GM21717 (cell line): Measurements from ENCODE around the gene ADD2.
"Not testable (repeated sequence)": the region's sequence is repeated elsewhere in the genome, so short reads cannot be mapped to it uniquely, and the experiment has no call there.

Experiments used
- ATAC-seq: cut with Tn5 transposase; IDR thresholded peaks from one replicate; pipeline ENCODE4 v1.9.1; 2021; ENCODE audit warnings: mild to moderate bottlenecking, moderate library complexity; ENCODE audit not compliant: unreplicated experiment

Gene ADD2

DNA sequence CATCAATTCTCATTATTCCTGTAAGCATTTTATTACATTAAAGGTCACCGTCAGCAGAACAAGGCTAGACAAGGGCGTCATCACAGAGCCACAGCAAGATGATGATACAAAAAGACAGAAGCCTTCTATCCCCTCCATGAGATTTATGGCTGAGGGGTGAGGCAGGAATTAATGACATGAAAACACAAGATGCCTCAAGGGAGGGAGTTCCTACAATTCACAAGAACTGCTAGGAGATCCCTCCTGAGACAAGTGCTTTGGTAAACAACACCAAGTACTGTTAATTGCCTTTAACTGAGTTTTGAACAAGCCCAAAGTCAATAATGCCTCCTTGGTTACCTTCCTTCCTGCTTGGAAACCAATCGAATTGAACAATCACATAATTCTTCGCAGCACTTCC is 14.1 kb downstream of the ADD2 start:
- no peak for ATAC-seq

- ATAC-seq: no peak
Observed at GRCh38 chr2:70753031-70753430, 15.0 kb downstream of the ADD2 start.

DNA sequence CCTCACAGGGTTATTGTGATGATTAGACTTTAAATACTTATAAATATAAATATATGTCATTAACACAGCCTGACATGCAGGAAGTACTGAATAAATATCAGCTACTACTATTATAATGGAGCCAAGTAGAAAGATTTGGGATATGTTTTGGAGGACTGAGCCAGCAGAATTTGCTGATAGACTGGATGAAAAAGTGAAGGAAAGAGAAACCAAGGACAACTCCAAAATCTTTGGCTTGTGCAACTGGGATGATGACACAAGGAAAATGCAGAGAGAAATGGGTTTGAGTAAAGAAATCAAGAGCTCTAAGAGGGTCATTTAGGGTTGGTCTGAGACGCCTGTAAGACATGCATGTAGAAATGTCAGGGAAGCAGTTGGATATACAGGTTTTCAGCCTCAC is 15.6 kb downstream of the ADD2 start:
- no peak for ATAC-seq

GRCh38 chr2:70751881-70752280 is 16.1 kb downstream of the ADD2 start:
- ATAC-seq: no peak

- ATAC-seq: no peak
Observed at GRCh38 chr2:70750320-70750719, 17.7 kb downstream of the ADD2 start.

- ATAC-seq: no peak
Observed at GRCh38 chr2:70748002-70748784, 19.8 kb downstream of the ADD2 start.

DNA sequence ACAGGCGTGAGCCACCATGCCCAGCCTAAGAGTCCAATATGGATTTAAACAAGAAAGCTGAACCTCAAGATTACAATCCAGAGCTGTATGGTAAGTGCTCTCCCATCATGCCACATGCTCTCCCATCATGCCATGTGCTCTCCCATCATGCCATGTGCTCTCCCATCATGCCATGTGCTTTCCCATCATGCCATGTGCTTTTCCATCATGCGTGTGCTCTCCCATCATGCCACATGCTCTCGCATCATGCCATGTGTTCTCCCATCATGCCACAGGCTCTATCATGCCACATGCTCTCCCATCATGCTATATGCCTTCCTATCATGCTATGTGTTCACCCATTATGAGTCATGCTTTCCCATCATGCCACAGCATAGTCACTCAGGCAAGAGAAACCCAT is 20.7 kb downstream of the ADD2 start:
- no peak for ATAC-seq

DNA sequence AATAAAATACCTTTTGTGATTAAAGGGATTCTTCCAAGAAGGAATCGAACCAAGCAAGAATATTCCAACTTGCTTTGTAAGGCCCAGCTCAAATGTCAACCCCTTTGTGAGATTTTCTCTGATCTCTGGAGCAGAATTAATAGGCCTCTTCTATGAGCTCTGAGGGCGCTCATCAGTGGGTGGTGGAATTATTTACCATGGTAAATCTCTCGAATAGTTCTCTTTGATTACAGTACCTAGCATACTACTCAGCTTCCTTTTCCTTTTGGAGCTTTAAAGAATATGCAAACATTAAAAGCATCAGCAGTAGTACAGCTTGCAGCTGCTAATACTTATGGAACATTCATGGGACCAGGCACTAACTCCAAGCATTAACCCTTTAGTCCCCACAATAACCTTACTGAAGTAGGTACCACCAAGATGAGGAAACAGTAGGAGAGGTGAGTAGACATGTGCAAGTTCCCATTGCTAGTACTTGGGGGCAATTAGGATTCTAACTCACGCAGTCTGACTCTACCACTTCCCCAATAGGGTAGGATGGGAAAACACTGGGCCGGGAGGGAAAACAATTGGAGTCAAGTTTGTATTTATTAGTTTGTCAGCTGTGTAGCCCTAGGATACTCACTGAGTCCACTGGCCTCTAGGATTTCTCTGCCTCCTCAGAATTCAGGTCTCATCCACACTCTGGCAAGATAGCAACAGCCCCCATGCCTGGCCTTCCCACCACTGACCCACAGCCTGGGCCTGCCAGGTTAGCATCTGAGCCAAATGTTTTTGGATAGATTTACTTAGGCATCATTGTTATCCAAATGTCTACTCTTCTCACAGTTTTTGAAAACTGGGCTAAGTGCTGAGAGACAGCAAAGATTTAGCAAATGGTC is 21.7 kb downstream of the ADD2 start:
- ATAC-seq: no peak

DNA sequence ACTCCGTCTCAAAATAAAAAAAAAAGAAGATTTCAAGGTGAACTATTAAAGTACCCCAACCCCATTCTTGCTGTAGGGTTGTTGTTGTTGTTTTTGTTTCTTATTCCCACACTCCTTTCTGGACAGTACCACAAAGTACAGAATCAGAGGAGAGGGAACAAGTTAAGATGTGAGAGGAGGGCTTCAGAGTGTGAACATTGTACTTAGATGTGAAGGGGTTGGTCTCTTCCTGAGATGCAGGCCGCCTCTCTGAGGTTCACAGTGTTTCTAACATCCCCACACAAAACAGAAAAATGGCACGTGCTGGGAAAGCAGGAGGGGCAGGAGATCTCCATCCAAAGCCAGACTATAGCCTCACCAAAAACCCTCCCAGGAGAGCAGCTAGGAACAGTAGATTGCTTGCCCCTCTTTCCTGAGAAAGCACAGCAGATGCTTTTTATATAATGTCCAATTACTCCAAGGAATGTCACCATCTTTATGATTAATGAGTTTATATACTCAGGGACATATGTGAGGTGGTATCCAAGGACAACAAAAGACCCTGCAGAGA is 22.6 kb downstream of the ADD2 start:
- no peak for ATAC-seq

- no peak for ATAC-seq
Observed at GRCh38 chr2:70744397-70744796, 23.6 kb downstream of the ADD2 start.

DNA sequence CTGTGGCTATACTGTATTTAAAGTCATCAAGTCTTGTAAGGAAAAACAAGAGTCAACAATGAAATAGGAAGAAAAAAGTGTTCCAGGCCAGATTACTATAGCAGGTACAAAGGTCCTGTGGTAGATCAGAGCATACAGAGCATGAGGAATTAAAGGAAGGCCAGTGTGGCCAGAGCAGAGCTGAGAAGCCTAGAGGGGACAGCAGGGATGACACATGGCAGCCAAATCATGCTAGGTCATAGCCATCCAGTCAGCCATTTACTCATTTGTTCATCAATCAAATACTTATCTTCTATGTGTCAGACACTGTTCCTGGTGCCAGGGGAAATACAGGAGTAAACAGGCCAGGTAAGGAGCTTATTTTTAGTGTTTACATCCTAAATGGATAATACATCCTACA is 24.3 kb downstream of the ADD2 start:
- ATAC-seq: no peak

GRCh38 chr2:70743068-70743467 is 24.9 kb downstream of the ADD2 start:
- ATAC-seq: no peak

DNA sequence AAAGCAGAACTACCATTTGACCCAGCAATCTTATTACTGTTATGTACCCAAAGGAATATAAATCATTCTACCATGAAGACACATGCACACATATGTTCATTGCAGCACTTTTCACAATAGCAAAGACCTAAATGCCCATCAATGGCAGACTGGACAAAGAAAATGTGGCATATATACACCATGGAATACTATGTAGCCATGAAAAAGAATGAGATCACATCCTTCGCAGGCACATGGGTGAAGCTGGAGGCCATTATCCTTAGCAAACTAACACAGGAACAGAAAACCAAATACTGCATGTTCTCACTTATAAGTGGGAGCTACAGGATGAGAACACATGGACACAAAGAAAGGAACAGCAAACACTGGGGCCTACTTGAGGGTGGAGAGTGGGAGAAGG is 28.5 kb downstream of the ADD2 start:
- ATAC-seq: not testable (repeated sequence)

GRCh38 chr2:70738159-70738558 is 29.8 kb downstream of the ADD2 start:
- no peak for ATAC-seq

GRCh38 chr2:70735071-70735470 is 32.9 kb downstream of the ADD2 start:
- ATAC-seq: no peak

GRCh38 chr2:70733646-70734180 is 34.3 kb downstream of the ADD2 start:
- no peak for ATAC-seq

DNA sequence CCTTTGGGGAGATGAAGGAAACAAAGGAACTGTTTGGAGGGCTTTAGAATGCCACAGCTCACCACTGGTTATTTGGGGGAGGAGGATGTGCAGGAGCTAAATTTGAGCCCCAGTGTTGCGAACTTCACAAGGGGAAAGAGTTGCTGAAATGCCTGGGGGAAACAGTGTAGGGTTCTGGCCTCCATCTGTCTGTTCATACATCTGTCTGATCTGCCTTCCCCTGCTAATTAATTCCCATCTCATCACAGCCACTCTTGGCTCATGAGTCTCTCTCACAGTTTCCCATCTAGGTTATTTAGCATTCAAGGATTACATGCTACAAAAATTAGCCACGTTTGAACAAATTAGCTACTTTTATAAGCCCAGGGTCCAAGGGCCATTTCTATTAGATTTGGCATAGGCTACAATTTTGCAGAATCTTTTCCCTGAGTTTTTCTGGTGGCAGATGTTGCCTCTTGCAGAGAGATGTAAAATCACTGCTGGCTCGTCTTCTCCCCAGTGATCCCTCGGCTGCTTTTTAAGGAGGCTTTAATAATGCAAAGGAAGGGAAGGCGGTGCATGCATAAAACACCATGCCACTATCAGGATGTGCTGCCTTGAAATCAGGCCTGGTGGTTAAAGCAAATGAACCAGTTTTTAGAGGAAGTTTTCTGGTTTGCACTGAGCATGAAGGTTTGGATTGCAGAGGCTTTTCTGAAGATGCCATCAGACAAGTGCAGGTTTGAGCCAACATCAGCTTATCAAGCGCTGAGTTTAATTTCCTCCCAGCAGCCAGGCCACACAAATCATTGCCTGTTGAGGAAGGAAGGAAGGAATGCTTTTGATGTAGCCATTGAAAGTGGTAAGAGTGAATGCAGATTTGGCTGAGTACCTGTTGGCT is 35.0 kb downstream of the ADD2 start:
- ATAC-seq: no peak

GRCh38 chr2:70730730-70731129 is 37.3 kb downstream of the ADD2 start:
- ATAC-seq: no peak

DNA sequence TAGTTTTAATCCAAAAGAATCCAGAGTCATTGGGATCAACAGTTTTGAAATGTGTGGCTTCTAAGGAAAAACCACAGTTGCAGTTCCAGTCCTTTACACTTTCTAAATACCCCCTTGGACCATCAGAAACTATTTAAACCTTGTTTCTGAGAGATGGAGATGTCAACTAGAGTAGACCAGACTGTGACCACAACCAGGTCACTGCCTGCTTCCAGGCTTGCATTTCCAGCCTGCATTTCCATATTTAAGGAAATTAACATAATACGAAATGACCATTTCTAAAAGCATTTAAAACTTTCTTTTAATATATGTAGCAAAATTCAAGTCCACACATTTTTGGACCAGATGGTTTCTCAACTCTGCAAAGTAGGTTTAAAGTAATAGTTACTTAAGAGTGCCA is 38.4 kb downstream of the ADD2 start:
- ATAC-seq: no peak

- ATAC-seq: no peak
Observed at GRCh38 chr2:70728128-70728527, 39.9 kb downstream of the ADD2 start.
